Measurements from ENCODE around the gene AKIRIN1.

The AKIRIN1 gene

DNA sequence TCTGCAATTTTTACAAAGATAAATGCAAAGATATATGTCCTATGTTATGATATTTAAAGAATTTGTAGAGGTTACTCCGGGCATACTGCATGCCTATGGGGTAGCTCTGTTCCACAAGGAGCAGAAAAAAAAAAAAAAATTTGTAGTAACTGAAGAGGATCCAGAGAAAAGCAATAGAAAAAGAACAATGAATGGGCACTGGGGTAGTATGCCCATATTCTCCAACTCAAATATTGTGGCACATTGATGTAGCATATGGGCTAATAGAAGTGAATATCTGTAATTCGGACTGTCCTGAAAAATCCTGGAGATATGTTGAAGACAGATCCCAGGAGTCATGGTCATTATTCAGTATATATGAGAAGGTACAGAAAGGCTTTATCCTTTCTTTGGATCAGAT is 1.1 kb upstream of the AKIRIN1 start:
- H3K4me3 ChIP-seq (replicated peaks in 1 of 2; ENCODE audit: low read depth in 2 of 2, low read length in 2 of 2): no peak overlapping the region
- TF ChIP-seq, protein P1, sequence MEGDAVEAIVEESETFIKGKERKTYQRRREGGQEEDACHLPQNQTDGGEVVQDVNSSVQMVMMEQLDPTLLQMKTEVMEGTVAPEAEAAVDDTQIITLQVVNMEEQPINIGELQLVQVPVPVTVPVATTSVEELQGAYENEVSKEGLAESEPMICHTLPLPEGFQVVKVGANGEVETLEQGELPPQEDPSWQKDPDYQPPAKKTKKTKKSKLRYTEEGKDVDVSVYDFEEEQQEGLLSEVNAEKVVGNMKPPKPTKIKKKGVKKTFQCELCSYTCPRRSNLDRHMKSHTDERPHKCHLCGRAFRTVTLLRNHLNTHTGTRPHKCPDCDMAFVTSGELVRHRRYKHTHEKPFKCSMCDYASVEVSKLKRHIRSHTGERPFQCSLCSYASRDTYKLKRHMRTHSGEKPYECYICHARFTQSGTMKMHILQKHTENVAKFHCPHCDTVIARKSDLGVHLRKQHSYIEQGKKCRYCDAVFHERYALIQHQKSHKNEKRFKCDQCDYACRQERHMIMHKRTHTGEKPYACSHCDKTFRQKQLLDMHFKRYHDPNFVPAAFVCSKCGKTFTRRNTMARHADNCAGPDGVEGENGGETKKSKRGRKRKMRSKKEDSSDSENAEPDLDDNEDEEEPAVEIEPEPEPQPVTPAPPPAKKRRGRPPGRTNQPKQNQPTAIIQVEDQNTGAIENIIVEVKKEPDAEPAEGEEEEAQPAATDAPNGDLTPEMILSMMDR (IDR thresholded peaks at IDR 0.05; ENCODE audit: low read depth, low read length): no peak
- DNase-seq (ENCODE audit: low read depth in 2 of 2): no peak

DNA sequence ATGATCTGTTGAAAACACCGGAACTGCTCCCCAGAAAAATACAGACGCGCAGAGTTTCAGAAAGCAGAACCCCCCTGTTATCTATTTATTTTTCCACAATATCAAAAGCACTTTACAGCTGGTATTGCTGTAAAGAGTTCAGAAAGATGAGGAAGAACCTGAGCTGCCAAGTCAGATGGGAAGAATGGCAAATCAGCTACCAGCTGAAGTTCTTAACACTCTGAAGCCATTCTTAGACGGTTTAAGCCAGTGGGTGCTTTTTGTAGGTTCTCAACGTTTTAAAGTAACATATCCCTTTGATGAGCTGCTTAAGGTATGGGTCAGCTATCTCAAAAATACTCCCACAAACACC is 714 bp upstream of the AKIRIN1 start:
- TF ChIP-seq, protein P1 (IDR thresholded peaks at IDR 0.05; ENCODE audit: low read depth, low read length): no peak
- peak; percentile 31 to 32 for DNase-seq (ENCODE audit: low read depth in 2 of 2)
- peak overlapping the region; percentile 54 for H3K4me3 ChIP-seq (replicated peaks in 1 of 2; ENCODE audit: low read depth in 2 of 2, low read length in 2 of 2)

DNA sequence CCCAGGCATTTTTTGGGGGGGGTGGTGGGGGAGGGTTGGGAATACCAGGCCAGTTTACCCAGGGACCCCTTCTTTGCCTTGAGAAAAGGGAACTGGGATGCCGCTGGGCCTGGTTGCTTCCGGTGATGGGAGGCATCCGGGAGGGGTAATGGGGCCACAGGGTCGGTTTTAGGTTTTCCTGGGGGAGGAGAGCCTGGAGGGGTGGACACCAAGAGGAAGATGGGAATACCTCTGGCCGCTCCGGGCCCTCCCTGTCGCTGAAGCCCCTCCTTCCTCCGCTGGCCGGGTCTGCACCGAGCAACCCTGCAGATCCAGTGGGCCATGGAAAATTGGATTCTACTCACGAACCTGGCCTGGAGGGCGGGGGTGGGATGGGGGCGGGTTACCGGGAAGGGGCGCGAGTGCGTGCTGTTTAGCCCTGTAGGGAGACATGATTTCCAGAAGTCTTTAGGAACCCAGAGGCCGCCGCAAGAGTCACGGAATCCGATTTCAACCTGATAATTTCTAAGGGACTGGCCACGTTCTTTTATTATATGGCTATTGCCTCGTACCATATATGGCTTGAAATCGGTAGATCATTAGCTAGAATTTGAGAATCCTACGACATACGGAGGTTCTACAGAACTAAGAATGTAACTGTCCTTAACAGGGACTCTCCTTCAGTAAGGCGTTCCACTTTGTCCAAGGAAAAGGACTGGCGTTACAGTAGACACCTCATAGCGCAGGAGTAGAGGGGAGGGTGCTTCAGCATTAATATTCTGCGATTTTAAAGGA is 749 bp downstream of the AKIRIN1 start:
- TF ChIP-seq, protein P1 (IDR thresholded peaks at IDR 0.05; ENCODE audit: low read depth, low read length): no peak
- peak; percentile 32 to 51 for DNase-seq (ENCODE audit: low read depth in 2 of 2)
- peak overlapping the region; percentile 91 to 94 for H3K4me3 ChIP-seq (replicated peaks in 1 of 2; ENCODE audit: low read depth in 2 of 2, low read length in 2 of 2)

DNA sequence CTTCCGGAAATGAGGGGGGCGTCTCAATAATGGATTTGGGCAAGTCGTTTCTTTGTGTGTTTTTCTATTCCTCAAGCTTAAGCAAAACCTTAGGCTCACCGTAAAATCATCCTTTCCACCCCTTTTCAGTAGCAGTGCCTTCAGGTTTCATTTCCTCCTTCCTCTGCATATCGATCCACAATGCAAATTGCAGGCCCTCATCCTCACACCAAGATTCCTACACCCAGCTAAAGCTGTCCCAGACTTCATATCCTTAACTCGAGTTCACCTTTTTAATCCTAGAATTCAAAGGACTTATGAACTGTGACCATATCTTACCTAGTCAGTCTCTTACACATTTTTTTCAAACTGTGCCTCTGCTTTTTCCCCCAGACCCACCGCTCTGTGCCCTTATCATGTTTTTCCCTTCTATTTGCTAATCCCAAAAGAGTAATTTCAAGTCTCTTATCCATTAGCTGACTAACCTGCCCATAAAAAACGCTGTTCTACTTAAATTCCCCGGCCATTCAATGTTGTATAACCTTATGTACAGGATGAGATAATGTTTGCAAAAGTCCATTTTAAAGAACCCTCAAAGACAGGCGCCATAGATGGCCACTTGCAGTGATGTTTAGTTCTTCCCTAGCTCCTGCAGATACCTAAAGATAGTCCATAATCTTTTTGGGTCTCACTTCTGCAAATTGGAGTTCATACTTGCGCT is 1.5 kb downstream of the AKIRIN1 start:
- TF ChIP-seq, protein P1 (IDR thresholded peaks at IDR 0.05; ENCODE audit: low read depth, low read length): no peak
- no peak for DNase-seq (ENCODE audit: low read depth in 2 of 2)
- peak overlapping the region; percentile 91 to 94 for H3K4me3 ChIP-seq (replicated peaks in 1 of 2; ENCODE audit: low read depth in 2 of 2, low read length in 2 of 2)

DNA sequence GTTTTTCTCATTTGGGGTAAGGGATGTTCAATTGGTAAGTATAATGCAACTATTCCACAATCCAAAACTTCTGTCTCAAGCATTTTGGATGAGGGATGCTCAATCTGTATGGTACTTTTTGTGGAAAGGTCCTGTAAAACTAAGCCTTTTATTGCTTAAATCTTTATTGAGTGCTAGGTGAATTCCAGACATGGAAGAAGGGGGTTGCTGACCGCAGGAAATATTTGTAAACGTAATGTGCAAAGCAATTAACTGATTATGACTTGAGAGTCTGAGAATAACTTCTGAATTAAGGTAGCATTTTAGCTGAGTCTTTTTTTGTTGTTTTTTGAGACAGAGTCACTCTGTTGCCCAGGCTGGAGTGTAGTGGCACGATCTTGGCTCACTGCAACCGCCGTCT is 3.1 kb downstream of the AKIRIN1 start:
- no peak for DNase-seq (ENCODE audit: low read depth in 2 of 2)
- H3K4me3 ChIP-seq (replicated peaks in 1 of 2; ENCODE audit: low read depth in 2 of 2, low read length in 2 of 2): no peak overlapping the region
- TF ChIP-seq, protein P1 (IDR thresholded peaks at IDR 0.05; ENCODE audit: low read depth, low read length): no peak

DNA sequence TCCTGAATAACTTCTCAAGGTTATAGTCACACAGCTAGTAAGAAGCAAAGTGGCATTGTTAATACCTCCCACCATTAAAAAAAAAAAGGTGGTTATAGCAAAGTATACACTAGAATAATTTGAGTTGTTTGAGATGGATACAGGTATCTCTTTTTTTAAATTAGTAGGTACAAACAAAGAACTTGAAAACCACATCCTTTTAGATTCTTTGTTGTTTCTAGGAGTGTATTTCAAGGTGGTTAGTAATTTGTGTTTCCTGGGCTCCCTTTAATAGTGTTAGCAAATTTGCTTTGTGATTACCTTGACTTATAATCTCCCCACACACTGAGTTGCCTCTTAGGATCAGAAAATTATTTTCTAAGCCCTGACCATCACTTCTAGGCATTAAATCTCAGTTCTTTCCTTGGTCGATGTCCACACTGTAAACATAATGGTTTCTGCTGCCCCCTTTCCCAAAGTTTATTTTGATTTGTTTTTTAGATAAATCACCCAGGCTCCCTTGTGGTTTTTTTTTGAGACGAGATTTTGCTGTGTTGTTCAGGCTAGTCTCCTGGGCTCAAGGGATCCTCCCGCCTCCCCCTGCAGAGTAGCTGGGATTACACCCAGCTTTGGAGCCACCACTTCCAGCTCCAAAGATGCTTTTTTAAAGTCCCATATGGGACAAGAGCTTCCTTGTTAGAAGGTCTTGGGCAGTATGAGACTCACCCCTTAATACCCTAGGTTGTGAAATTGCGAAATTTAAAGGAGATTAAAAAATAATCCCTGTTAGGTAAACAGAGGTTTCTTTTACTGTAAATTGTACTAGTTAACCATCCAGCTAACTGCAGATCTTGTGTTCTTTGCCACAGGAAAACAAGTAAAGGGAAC is 6.2 kb downstream of the AKIRIN1 start:
- no peak overlapping the region for H3K4me3 ChIP-seq (replicated peaks in 1 of 2; ENCODE audit: low read depth in 2 of 2, low read length in 2 of 2)
- peak; percentile 8 to 13 for DNase-seq (ENCODE audit: low read depth in 2 of 2)
- TF ChIP-seq, protein P1 (IDR thresholded peaks at IDR 0.05; ENCODE audit: low read depth, low read length): no peak
